GM12875 (cell line): Measurements from ENCODE around the gene IGSF9B.

Experiments
- H3K4me3 ChIP-seq: one replicate; pipeline ENCODE4 v1.5.1; 2011; ENCODE audit warnings: low read depth, low read length, control low read depth
- TF ChIP-seq, protein P1 (sequence below): IDR thresholded peaks from 2 replicates; pipeline ENCODE4 v1.5.1; 2011; ENCODE audit warnings: low read depth, mild to moderate bottlenecking, control low read depth, inconsistent platforms, low read length, moderate library complexity, borderline replicate concordance; ENCODE audit not compliant: insufficient read depth

Gene IGSF9B

DNA sequence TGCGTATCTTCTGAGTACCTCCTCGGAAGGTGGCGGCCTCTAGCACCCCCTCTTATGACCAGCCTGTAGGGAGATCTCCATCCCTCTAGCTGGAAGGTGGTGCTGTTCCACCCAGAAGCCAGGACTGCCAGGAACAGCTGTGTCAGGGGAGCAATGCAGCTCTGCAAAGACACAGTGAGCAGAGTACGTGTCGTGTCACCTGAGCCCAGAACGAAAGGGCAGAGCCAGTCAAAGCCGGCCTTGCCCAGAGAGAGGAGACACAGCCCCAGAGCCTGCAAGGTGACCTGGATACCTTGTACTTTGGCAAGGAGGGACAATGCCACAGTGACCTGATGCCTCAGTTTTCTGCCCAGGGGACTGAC lies 18.7 kb upstream of the IGSF9B start:
- TF ChIP-seq, protein P1, sequence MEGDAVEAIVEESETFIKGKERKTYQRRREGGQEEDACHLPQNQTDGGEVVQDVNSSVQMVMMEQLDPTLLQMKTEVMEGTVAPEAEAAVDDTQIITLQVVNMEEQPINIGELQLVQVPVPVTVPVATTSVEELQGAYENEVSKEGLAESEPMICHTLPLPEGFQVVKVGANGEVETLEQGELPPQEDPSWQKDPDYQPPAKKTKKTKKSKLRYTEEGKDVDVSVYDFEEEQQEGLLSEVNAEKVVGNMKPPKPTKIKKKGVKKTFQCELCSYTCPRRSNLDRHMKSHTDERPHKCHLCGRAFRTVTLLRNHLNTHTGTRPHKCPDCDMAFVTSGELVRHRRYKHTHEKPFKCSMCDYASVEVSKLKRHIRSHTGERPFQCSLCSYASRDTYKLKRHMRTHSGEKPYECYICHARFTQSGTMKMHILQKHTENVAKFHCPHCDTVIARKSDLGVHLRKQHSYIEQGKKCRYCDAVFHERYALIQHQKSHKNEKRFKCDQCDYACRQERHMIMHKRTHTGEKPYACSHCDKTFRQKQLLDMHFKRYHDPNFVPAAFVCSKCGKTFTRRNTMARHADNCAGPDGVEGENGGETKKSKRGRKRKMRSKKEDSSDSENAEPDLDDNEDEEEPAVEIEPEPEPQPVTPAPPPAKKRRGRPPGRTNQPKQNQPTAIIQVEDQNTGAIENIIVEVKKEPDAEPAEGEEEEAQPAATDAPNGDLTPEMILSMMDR = no peak
- H3K4me3 ChIP-seq = no peak overlapping the region

DNA sequence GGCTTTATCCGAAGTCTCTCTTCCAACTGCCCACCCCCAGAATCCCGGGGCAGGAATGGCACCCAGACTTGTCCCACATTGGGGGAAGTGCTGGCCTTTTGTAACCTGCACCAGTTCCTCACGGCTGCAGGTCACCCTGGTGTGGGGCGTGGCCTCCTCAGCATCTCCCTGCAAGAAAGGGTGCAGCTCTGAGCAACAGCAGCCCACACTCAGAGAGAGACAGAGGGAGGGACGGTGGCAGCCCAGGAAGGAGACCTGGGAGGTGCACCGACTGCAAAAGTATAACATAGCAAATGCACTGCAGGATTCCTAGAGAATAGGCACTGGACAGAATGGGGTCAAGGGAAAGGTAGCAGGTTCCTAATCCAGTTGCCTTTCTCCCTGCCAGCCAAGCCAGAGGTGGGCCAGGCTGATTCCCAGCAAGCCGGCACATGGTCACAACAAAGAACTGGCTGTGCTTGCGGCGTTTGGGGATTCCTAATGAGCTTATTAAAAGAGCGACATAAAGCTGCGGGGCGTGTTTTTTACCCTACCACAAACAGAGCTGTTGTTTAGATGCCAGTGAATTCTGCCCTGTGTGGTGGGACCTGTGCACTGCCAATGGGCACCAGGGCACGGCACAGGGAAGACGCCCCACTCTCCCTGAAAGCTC lies 18.2 kb upstream of the IGSF9B start:
- H3K4me3 ChIP-seq = no peak overlapping the region
- TF ChIP-seq, protein P1 = no peak

DNA sequence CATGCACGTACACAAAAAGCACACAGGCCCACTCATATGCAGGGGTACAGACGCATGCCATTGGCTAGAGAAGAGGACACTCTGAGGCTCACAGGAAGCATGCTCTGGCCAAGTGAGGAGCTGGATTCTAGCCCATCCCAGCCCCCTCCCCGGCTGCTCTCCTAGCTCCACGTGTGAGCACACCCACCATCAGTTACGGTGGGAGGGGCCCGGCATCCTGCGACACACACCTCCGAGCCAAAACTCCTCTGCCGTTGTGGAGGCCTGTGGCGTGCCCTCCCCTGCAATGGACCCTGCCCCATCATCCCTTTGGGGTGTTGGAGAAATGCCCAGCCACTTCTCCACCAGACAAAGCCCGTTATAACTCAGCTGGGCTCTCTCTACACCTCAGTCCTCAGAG lies 15.1 kb upstream of the IGSF9B start:
- TF ChIP-seq, protein P1 = no peak
- H3K4me3 ChIP-seq = no peak overlapping the region

DNA sequence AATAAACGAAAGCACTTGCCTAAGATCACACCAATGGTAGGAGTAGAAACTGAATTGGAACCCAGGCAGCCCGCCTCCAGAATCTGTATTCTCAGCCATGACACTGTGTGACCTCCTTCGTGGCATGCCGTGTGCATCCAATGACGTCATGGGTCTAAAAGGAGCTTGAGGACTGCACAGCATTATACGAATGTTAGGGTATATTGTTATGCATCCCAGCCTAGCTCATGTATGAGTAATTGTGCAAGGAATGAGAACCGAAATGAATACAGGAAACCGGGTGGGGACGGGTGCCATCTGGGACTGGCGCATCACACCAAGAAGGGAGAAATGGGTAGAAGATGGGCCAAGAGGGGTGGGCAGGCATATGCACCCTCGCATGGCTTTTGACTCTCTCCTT lies 12.3 kb upstream of the IGSF9B start:
- TF ChIP-seq, protein P1 = no peak
- no peak overlapping the region for H3K4me3 ChIP-seq

DNA sequence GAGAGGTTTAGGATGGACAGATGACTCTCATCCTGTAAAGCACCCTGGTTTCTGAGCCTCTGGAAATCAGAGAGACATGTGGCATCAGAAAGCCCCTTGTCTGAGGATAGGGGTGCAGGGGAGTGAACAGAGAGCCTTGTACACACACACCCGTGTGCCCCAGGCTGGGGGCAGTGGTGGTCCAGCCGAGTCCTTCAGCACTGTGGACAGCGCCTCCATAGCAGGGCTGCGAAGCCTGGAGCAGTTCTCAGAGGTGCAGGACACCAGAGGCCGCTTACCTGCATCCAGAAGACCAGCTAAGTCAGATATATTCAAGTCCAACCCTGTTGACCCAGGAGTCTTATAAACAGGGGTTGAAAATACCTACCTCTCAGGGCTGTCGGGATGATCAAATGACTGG lies 11.5 kb upstream of the IGSF9B start:
- H3K4me3 ChIP-seq = no peak overlapping the region
- TF ChIP-seq, protein P1 = no peak

DNA sequence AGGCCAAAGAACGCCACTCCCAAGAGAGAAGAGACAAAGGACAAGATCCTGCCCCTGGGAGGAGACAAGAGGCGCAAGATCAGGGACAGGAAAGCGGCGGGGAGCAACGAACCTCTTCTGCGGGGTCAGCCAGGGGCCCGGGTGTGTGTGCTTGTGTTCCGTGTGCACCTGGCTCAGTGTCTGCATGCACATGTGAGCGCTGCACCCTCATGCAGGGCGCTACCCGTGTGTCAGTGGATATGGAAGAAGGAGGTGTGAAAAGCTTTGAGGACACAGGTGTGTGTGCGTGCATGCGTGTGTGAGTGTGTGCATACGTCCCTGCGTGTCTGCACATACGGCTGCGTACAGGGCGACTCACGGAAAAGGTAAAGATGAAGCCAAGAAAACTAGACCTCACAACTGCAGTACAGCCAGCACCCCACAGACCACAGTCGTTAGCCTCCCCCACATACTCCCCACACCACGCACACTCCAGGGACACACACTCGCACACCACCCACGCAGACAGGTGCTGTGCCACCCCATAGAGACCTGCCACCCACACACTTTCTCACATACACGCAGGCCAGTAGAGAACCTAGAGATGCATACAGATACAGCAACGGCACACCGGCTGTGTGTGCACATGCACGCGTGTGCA lies 11.0 kb upstream of the IGSF9B start:
- TF ChIP-seq, protein P1 = no peak
- H3K4me3 ChIP-seq = no peak overlapping the region

DNA sequence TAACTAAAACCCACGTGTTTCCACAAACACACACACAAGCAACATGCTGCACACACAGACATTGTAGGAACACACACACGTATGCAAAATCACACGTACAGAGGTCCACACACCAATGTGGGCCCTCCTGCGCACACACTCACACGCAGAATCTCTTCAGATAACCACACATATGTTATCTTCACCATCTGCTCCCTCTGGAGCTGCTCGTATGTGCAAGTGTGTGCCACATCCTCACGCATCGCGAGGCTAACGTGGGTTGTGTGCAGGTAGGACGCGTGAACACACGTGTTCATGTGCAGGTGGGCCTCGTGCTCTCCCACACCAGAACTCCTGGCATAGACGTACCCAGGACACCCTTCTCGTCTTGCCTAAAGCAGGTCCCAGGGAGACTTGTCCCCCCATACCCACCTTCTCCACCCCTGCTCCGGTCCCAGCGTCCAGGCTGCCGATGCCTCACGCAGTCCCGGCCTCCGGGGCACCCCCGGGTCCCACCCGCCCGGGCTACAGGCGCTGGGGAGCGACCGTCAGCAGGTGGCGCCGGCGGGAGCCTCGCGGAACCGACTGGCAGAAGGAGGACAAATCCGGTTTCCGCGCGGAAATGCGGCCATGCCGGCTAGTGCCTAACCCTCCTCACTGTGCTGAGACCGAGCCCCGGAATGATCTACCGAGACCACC lies 10.3 kb upstream of the IGSF9B start:
- TF ChIP-seq, protein P1 = peak; percentile 69
- H3K4me3 ChIP-seq = no peak overlapping the region
